Right kidney (tissue), 1 donor: ENCODE data around the gene COX19.

Source experiments
- DNase-seq: peaks from one replicate; pipeline ENCODE4 v3.0.0-alpha.2; 2016

The COX19 gene

GRCh38 chr7:979151-979550 is 3.8 kb upstream of the COX19 start:
- DNase-seq: no peak

- no peak for DNase-seq
Observed at GRCh38 chr7:978416-979091, 3.2 kb upstream of the COX19 start.

- peak; percentile 53 for DNase-seq
Observed at GRCh38 chr7:978049-978346, 2.6 kb upstream of the COX19 start.

- peak; percentile 70 for DNase-seq
Observed at GRCh38 chr7:977326-978048, 2.1 kb upstream of the COX19 start.

- peak; percentile 58 for DNase-seq
Observed at GRCh38 chr7:976901-977325, 1.6 kb upstream of the COX19 start.

GRCh38 chr7:975702-976473 is 539 bp upstream of the COX19 start:
- no peak for DNase-seq

- DNase-seq: no peak
Observed at GRCh38 chr7:974172-974571, 1.2 kb downstream of the COX19 start.

GRCh38 chr7:973312-973711 is 2.0 kb downstream of the COX19 start:
- no peak for DNase-seq

GRCh38 chr7:972676-973309 is 2.6 kb downstream of the COX19 start:
- no peak for DNase-seq

- no peak for DNase-seq
Observed at GRCh38 chr7:972110-972509, 3.2 kb downstream of the COX19 start.

- DNase-seq: no peak
Observed at GRCh38 chr7:970744-971143, 4.6 kb downstream of the COX19 start.

GRCh38 chr7:969403-969802 is 5.9 kb downstream of the COX19 start:
- DNase-seq: no peak

- no peak for DNase-seq
Observed at GRCh38 chr7:968205-969105, 6.9 kb downstream of the COX19 start.

- no peak for DNase-seq
Observed at GRCh38 chr7:967361-968082, 7.8 kb downstream of the COX19 start.

GRCh38 chr7:966291-967069 is 8.9 kb downstream of the COX19 start:
- no peak for DNase-seq

GRCh38 chr7:964401-965231 is 10.7 kb downstream of the COX19 start:
- DNase-seq: no peak

GRCh38 chr7:963236-964078 is 11.9 kb downstream of the COX19 start:
- DNase-seq: no peak

GRCh38 chr7:962401-963081 is 12.8 kb downstream of the COX19 start:
- no peak for DNase-seq
